H1 (cell line): Measurements from ENCODE around the gene LRRC43. TPM values are rescaled to one million over a fixed set of nuclear protein-coding genes. Genes with fewer than 3 reads are reported as not detected.

Experiments used
- BACH1 ChIP-seq: IDR thresholded peaks from 2 replicates; pipeline ENCODE4 v1.6.1; 2012; ENCODE audit warnings: low read length, improper control_type of control experiment
- CHD2 ChIP-seq: IDR thresholded peaks from 2 replicates; pipeline ENCODE4 v1.6.1; 2012; ENCODE audit warnings: low read length, improper control_type of control experiment
- FOSL1 ChIP-seq: IDR thresholded peaks from 2 replicates; pipeline ENCODE4 v1.6.1; 2011; ENCODE audit warnings: mild to moderate bottlenecking, low read depth, low read length, moderate library complexity; ENCODE audit not compliant: insufficient read depth
- NRF1 ChIP-seq: IDR thresholded peaks from 2 replicates; pipeline ENCODE4 v1.6.1; 2011; ENCODE audit warnings: mild to moderate bottlenecking, low read depth, low read length, improper control_type of control experiment
- POLR2A ChIP-seq, 2 experiments: IDR thresholded peaks; 1 replicate in 1 of 2; 2 replicates in 1 of 2; pipeline ENCODE4 v1.6.1; 2011; ENCODE audit warnings: low read depth in 2 of 2, low read length in 2 of 2, mild to moderate bottlenecking in 2 of 2; ENCODE audit errors: control extremely low read depth in 1 of 2
- POLR2AphosphoS5 ChIP-seq: IDR thresholded peaks from 2 replicates; pipeline ENCODE4 v1.6.1; 2011; ENCODE audit warnings: low read depth, low read length
- RXRA ChIP-seq: IDR thresholded peaks from 2 replicates; pipeline ENCODE4 v1.6.1; 2011; ENCODE audit warnings: low read depth, mild to moderate bottlenecking, low read length, moderate library complexity; ENCODE audit not compliant: insufficient read depth
- SIX5 ChIP-seq: IDR thresholded peaks from 2 replicates; pipeline ENCODE4 v1.6.1; 2011; ENCODE audit warnings: mild to moderate bottlenecking, low read depth, low read length
- YY1 ChIP-seq: IDR thresholded peaks from 2 replicates; pipeline ENCODE4 v1.6.1; 2011; ENCODE audit warnings: low read depth, mild to moderate bottlenecking, low read length
- polyA plus RNA-seq, 7 experiments: library from polyadenylated mRNA; depleted of rRNA in 3 of 7; stranded (reverse) in 5 of 7; unstranded in 2 of 7; fragments of >200 nt in 5 of 7; fragments of 200-250 nt in 2 of 7; gene quantifications; 1 replicate in 5 of 7; 2 replicates in 1 of 7; 4 replicates in 1 of 7; pipeline versions ENCODE4 v1.2.1 to v1.2.3, GENCODE V29; 2011 to 2013; ENCODE audit warnings: missing spikeins in 2 of 7, mixed read lengths in 2 of 7
- total RNA-seq: library from RNA; stranded (reverse); fragmentation: NEBNext Ultra II Directional; extraction: Animal tissue kit (Norgen Biotek cat#: 25700); gene quantifications from 2 replicates; pipeline ENCODE4 v1.2.1, GENCODE V29; 2021
- TF ChIP-seq, protein P1 (sequence below): fragments of 300-600 bp; sonication (generic); IDR thresholded peaks from 2 replicates; pipeline ENCODE4 v1.7.1; 2012; ENCODE audit warnings: low read length, moderate library complexity, mild to moderate bottlenecking, inconsistent platforms; ENCODE audit not compliant: insufficient replicate concordance
- TF ChIP-seq, protein P2 (sequence below): IDR thresholded peaks from 2 replicates; pipeline ENCODE4 v1.6.1; 2012; ENCODE audit warnings: inconsistent platforms

Gene LRRC43
- total and polyA plus RNA-seq, 2 of the 8 experiments (the other 6 are each of a cell fraction or from before 2014, with no cell fraction given), result 0.35 to 0.44 TPM

DNA sequence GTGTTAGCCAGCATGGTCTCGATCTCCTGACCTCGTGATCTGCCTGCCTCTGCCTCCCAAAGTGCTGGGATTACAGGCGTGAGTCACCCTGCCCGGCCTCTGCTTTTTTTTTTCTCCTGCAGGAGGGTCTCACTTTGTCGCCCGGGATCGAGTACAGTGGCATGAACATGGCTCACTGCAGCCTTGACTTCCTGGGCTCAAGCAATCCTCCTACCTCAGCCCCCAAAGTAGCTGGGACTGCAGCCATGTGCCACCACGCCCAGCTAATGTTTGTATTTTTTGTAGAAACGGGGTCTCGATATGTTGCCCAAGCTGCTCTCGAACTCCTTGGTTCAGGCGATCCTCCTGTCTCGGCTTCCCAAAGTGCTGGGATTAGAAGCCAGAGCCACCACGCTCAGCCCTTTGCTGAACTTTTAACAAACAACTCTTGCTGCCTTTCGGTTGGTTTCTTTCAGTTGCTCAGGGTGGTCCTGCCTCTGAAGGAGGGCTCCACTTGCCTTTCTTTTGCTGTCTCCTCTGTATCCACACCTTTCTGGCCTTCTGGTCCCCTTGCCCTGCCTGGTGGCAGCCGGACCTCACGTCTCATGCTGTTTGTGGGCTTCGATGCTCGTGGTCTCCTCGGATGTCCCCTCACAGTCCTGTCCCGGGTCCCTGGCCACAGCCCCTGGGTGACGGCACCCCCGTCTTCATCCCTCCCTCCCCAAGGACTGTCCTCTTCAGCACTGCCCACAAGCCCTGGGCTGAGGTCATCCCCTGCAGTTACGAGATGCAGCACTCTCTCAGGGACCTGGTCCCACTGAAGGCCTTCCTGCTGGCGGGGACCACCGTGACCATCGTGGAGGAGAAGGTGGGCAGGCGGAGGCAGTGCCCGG is 16.8 kb downstream of the LRRC43 start (continued):
- TF ChIP-seq, protein P1, sequence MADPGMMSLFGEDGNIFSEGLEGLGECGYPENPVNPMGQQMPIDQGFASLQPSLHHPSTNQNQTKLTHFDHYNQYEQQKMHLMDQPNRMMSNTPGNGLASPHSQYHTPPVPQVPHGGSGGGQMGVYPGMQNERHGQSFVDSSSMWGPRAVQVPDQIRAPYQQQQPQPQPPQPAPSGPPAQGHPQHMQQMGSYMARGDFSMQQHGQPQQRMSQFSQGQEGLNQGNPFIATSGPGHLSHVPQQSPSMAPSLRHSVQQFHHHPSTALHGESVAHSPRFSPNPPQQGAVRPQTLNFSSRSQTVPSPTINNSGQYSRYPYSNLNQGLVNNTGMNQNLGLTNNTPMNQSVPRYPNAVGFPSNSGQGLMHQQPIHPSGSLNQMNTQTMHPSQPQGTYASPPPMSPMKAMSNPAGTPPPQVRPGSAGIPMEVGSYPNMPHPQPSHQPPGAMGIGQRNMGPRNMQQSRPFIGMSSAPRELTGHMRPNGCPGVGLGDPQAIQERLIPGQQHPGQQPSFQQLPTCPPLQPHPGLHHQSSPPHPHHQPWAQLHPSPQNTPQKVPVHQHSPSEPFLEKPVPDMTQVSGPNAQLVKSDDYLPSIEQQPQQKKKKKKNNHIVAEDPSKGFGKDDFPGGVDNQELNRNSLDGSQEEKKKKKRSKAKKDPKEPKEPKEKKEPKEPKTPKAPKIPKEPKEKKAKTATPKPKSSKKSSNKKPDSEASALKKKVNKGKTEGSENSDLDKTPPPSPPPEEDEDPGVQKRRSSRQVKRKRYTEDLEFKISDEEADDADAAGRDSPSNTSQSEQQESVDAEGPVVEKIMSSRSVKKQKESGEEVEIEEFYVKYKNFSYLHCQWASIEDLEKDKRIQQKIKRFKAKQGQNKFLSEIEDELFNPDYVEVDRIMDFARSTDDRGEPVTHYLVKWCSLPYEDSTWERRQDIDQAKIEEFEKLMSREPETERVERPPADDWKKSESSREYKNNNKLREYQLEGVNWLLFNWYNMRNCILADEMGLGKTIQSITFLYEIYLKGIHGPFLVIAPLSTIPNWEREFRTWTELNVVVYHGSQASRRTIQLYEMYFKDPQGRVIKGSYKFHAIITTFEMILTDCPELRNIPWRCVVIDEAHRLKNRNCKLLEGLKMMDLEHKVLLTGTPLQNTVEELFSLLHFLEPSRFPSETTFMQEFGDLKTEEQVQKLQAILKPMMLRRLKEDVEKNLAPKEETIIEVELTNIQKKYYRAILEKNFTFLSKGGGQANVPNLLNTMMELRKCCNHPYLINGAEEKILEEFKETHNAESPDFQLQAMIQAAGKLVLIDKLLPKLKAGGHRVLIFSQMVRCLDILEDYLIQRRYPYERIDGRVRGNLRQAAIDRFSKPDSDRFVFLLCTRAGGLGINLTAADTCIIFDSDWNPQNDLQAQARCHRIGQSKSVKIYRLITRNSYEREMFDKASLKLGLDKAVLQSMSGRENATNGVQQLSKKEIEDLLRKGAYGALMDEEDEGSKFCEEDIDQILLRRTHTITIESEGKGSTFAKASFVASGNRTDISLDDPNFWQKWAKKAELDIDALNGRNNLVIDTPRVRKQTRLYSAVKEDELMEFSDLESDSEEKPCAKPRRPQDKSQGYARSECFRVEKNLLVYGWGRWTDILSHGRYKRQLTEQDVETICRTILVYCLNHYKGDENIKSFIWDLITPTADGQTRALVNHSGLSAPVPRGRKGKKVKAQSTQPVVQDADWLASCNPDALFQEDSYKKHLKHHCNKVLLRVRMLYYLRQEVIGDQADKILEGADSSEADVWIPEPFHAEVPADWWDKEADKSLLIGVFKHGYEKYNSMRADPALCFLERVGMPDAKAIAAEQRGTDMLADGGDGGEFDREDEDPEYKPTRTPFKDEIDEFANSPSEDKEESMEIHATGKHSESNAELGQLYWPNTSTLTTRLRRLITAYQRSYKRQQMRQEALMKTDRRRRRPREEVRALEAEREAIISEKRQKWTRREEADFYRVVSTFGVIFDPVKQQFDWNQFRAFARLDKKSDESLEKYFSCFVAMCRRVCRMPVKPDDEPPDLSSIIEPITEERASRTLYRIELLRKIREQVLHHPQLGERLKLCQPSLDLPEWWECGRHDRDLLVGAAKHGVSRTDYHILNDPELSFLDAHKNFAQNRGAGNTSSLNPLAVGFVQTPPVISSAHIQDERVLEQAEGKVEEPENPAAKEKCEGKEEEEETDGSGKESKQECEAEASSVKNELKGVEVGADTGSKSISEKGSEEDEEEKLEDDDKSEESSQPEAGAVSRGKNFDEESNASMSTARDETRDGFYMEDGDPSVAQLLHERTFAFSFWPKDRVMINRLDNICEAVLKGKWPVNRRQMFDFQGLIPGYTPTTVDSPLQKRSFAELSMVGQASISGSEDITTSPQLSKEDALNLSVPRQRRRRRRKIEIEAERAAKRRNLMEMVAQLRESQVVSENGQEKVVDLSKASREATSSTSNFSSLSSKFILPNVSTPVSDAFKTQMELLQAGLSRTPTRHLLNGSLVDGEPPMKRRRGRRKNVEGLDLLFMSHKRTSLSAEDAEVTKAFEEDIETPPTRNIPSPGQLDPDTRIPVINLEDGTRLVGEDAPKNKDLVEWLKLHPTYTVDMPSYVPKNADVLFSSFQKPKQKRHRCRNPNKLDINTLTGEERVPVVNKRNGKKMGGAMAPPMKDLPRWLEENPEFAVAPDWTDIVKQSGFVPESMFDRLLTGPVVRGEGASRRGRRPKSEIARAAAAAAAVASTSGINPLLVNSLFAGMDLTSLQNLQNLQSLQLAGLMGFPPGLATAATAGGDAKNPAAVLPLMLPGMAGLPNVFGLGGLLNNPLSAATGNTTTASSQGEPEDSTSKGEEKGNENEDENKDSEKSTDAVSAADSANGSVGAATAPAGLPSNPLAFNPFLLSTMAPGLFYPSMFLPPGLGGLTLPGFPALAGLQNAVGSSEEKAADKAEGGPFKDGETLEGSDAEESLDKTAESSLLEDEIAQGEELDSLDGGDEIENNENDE, result no peak
- TF ChIP-seq NRF1 (no peak), POLR2A (IDR thresholded peaks at IDR 0.05; ENCODE audit: control extremely low read depth in 1 of 2, low read depth in 2 of 2, low read length in 2 of 2) (no peak), RXRA (no peak), YY1 (no peak), CHD2 (no peak), SIX5 (no peak), BACH1 (no peak), FOSL1 (no peak), POLR2AphosphoS5 (no peak)
- TF ChIP-seq, protein P2, sequence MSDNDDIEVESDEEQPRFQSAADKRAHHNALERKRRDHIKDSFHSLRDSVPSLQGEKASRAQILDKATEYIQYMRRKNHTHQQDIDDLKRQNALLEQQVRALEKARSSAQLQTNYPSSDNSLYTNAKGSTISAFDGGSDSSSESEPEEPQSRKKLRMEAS, result no peak
